ENCODE measurements around the gene TXNL4A.

GRCh38 chr18:79989195-79989497, 783 bp upstream of the TXNL4A start:
- TF ChIP-seq, protein P1, sequence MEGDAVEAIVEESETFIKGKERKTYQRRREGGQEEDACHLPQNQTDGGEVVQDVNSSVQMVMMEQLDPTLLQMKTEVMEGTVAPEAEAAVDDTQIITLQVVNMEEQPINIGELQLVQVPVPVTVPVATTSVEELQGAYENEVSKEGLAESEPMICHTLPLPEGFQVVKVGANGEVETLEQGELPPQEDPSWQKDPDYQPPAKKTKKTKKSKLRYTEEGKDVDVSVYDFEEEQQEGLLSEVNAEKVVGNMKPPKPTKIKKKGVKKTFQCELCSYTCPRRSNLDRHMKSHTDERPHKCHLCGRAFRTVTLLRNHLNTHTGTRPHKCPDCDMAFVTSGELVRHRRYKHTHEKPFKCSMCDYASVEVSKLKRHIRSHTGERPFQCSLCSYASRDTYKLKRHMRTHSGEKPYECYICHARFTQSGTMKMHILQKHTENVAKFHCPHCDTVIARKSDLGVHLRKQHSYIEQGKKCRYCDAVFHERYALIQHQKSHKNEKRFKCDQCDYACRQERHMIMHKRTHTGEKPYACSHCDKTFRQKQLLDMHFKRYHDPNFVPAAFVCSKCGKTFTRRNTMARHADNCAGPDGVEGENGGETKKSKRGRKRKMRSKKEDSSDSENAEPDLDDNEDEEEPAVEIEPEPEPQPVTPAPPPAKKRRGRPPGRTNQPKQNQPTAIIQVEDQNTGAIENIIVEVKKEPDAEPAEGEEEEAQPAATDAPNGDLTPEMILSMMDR (IDR thresholded peaks at IDR 0.05; ENCODE audit: low read length): no peak
- no peak for TF ChIP-seq EZH2 (optimal IDR thresholded peaks at IDR 0.05; ENCODE audit: low read depth, low read length)
- TF ChIP-seq EZH2phosphoT487 (IDR thresholded peaks at IDR 0.05; ENCODE audit: low read length): no peak
